ENCODE measurements around the gene FAT1.
"Not testable (repeated sequence)": the region's sequence is repeated elsewhere in the genome, so short reads cannot be mapped to it uniquely, and the experiment has no call there.

FAT1 gene

GRCh38 chr4:186699881-186700397, 23.7 kb downstream of the FAT1 start:
- DNase-seq (ENCODE audit: low spot score) = no peak

- no peak for DNase-seq (ENCODE audit: low spot score)
Observed at GRCh38 chr4:186699298-186699697, 24.4 kb downstream of the FAT1 start.

GRCh38 chr4:186698525-186698924, 25.1 kb downstream of the FAT1 start:
- DNase-seq (ENCODE audit: low spot score) = no peak

- no peak for DNase-seq (ENCODE audit: low spot score)
Observed at GRCh38 chr4:186698028-186698427, 25.6 kb downstream of the FAT1 start.

- no peak for DNase-seq (ENCODE audit: low spot score)
Observed at GRCh38 chr4:186695392-186695791, 28.3 kb downstream of the FAT1 start.

GRCh38 chr4:186693894-186694293, 29.8 kb downstream of the FAT1 start:
- no peak for DNase-seq (ENCODE audit: low spot score)

GRCh38 chr4:186693159-186693815, 30.4 kb downstream of the FAT1 start:
- no peak for DNase-seq (ENCODE audit: low spot score)

- no peak for DNase-seq (ENCODE audit: low spot score)
Observed at GRCh38 chr4:186691396-186691795, 32.3 kb downstream of the FAT1 start.

GRCh38 chr4:186689476-186689875, 34.2 kb downstream of the FAT1 start:
- no peak for DNase-seq (ENCODE audit: low spot score)

- DNase-seq (ENCODE audit: low spot score) = no peak
Observed at GRCh38 chr4:186688150-186688943, 35.3 kb downstream of the FAT1 start.

- no peak for DNase-seq (ENCODE audit: low spot score)
Observed at GRCh38 chr4:186687265-186687664, 36.4 kb downstream of the FAT1 start.

- no peak for DNase-seq (ENCODE audit: low spot score)
Observed at GRCh38 chr4:186685767-186686183, 37.9 kb downstream of the FAT1 start.

- DNase-seq (ENCODE audit: low spot score) = no peak
Observed at GRCh38 chr4:186684889-186685309, 38.8 kb downstream of the FAT1 start.

GRCh38 chr4:186684220-186684619, 39.4 kb downstream of the FAT1 start:
- DNase-seq (ENCODE audit: low spot score) = no peak

GRCh38 chr4:186680641-186681040, 43.0 kb downstream of the FAT1 start:
- no peak for DNase-seq (ENCODE audit: low spot score)

GRCh38 chr4:186676531-186677161, 47.0 kb downstream of the FAT1 start:
- DNase-seq (ENCODE audit: low spot score) = no peak

GRCh38 chr4:186669735-186670134, 53.9 kb downstream of the FAT1 start:
- DNase-seq (ENCODE audit: low spot score) = no peak

- DNase-seq (ENCODE audit: low spot score) = no peak
Observed at GRCh38 chr4:186669159-186669731, 54.4 kb downstream of the FAT1 start.

GRCh38 chr4:186666750-186667149, 56.9 kb downstream of the FAT1 start:
- DNase-seq (ENCODE audit: low spot score) = no peak

GRCh38 chr4:186666252-186666651, 57.4 kb downstream of the FAT1 start:
- no peak for DNase-seq (ENCODE audit: low spot score)

GRCh38 chr4:186660403-186660802, 63.3 kb downstream of the FAT1 start:
- DNase-seq (ENCODE audit: low spot score) = no peak

GRCh38 chr4:186659935-186660334, 63.7 kb downstream of the FAT1 start:
- no peak for DNase-seq (ENCODE audit: low spot score)

GRCh38 chr4:186659456-186659855, 64.2 kb downstream of the FAT1 start:
- not testable (repeated sequence) for DNase-seq (ENCODE audit: low spot score)
